Activated T-cell treated with anti-CD3 and anti-CD28 coated beads, Interleukin-2, amount 50 U/mL, for 4 hours (primary cell): ENCODE results near the gene PRRX2. TPM values are rescaled to one million over a fixed set of nuclear protein-coding genes. Genes with fewer than 3 reads are reported as not detected.

Source experiments
- ATAC-seq, 2 donors: fragments of 200-7000 bp; cut with Tn5 transposase; one replicate each; pipeline ENCODE4 v1.10.0; 2021
- DNase-seq: peaks from one replicate; pipeline ENCODE4 v3.0.0-alpha.2; 2020
- H3K27me3 Mint-ChIP-seq: one replicate; pipeline ENCODE4 v1.8.0; 2021; ENCODE audit warnings: low read depth, mixed read lengths
- H3K36me3 Mint-ChIP-seq: one replicate; pipeline ENCODE4 v1.8.0; 2022; ENCODE audit warnings: mixed read lengths; ENCODE audit not compliant: insufficient read depth
- H3K4me1 Mint-ChIP-seq: one replicate; pipeline ENCODE4 v1.8.0; 2021; ENCODE audit warnings: low read depth, mixed read lengths
- H3K4me3 Mint-ChIP-seq: one replicate; pipeline ENCODE4 v1.8.0; 2021; ENCODE audit warnings: mild to moderate bottlenecking, moderate library complexity, mixed read lengths
- H3K9me3 Mint-ChIP-seq: one replicate; pipeline ENCODE4 v1.8.0; 2021; ENCODE audit warnings: mixed read lengths
- total RNA-seq, 3 donors: library from RNA; stranded (reverse); gene quantifications; one replicate each; pipeline ENCODE4 v1.2.1, GENCODE V29; 2021

PRRX2 gene
- 1 to 10 TPM in 1 of 3 donors, under 1 TPM in 2; 0.50 to 1.3 (median 0.57) TPM for total RNA-seq

DNA sequence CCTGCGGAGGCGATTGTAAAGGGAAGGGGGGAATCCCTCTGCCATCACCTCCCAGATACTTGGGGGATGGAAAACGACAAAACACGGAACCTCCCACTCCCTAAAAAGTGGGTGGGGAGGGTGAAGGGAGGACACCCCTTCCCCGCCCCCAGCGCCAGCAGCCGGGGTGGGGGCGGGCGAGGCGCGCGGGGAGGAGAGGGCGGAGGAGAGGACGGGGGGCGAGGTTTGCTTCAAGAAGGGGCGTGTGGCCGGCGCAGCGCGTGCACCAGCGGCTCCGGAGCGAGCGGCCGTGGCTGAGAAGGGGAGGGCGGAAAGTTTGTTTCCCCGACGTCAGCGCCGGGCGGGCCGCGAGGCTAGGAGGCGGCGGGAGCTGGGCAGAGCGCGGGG lies at the start of gene PRRX2:
PRRX2 (plus strand) TSS at position 259 of the 387 bp plus-strand sequence. CDS start 221 bp downstream, outside the sequence.
- ATAC-seq: peak; percentile 79 to 80
- DNase-seq: peak; percentile 20
- H3K27me3 Mint-ChIP-seq: peaks cover 21% of the 10 kb centered on the region
- H3K4me3 Mint-ChIP-seq: peak within 1 kb of the TSS; percentile 61
- no peaks in the 10 kb centered on the region for H3K9me3 Mint-ChIP-seq
- peaks cover 4% of the 10 kb centered on the region for H3K4me1 Mint-ChIP-seq
- no peaks in the 10 kb centered on the region for H3K36me3 Mint-ChIP-seq

DNA sequence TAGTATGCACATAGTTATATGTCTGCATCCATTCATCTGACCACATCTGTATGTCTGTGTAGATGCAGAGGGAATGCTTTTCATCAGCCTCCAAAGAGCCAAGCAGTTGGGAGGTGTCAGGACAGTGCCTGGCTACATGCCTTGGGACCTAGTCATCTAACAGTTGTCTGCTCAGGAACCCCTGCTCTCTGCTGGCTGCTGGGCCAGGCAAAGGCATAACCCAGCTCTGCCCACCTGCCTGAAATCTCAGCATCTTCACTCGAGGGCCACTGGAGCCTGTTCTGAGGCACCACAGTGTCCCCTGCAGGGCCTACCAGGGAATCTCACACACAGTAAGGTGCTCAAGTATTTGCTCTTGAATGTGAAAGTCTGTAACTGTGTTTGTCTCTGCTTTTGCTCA lies 48.3 kb upstream of the PRRX2 start:
- Mint-ChIP-seq H3K9me3 (no peaks in the 10 kb centered on the region), H3K27me3 (peaks cover 24% of the 10 kb centered on the region), H3K4me3 (no peak overlapping the region), H3K4me1 (peaks cover 8% of the 10 kb centered on the region), H3K36me3 (no peaks in the 10 kb centered on the region)
- peak in 1 of 2 donors; percentile 27 for ATAC-seq
- no peak for DNase-seq

GRCh38 chr9:129619787-129620668 lies 45.4 kb upstream of the PRRX2 start:
- peak; percentile 44 to 49 for ATAC-seq
- no peaks in the 10 kb centered on the region for H3K36me3 Mint-ChIP-seq
- DNase-seq: no peak
- no peaks in the 10 kb centered on the region for H3K9me3 Mint-ChIP-seq
- H3K27me3 Mint-ChIP-seq: peaks cover 24% of the 10 kb centered on the region
- H3K4me3 Mint-ChIP-seq: no peak overlapping the region
- H3K4me1 Mint-ChIP-seq: peaks cover 18% of the 10 kb centered on the region

GRCh38 chr9:129620669-129621295 lies 44.7 kb upstream of the PRRX2 start, which contains the start of gene C9orf50:
C9orf50 (minus strand) TSS chr9:129621101; CDS start chr9:129620574, 527 bp downstream.
- DNase-seq: no peak
- no peak for ATAC-seq
- H3K4me3 Mint-ChIP-seq: no peak within 1 kb of the TSS
- H3K9me3 Mint-ChIP-seq: no peaks in the 10 kb centered on the region
- peaks cover 22% of the 10 kb centered on the region for H3K4me1 Mint-ChIP-seq
- H3K36me3 Mint-ChIP-seq: no peaks in the 10 kb centered on the region
- peaks cover 24% of the 10 kb centered on the region for H3K27me3 Mint-ChIP-seq

GRCh38 chr9:129623331-129623730 lies 42.1 kb upstream of the PRRX2 start:
- H3K27me3 Mint-ChIP-seq: peaks cover 24% of the 10 kb centered on the region

DNA sequence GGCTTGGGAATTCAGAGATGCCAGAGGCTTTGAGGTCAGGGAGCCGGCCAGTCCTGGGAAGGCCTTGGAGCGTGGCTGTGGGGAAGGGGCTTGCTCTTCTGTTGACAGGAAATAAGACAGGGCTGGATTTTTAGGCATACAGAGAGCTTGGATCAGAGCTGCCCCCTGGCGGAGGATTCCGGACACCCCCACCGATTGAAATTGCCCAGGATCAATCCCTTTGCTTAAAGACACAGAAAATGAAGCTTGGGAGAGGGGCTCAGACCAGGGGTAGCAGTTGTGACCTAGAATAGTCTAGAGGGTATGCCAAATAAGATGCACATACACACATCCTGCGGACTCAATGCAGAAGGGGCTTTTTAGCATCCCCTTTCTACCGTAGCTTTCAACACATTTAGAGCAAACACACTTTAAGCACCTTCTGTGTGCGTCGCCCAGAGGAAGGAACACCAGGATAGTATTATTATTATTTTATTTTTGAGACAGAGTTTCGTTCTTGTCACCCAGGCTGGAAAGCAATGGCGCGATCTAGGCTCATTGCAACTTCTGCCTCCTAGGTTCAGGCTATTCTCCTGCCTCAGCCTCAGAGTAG lies 41.2 kb upstream of the PRRX2 start:
- DNase-seq: peak; percentile 69
- H3K4me1 Mint-ChIP-seq: peaks cover 47% of the 10 kb centered on the region
- peak overlapping the region; percentile 92 for H3K4me3 Mint-ChIP-seq
- H3K36me3 Mint-ChIP-seq: peaks cover 8% of the 10 kb centered on the region
- no peaks in the 10 kb centered on the region for H3K9me3 Mint-ChIP-seq
- H3K27me3 Mint-ChIP-seq: peaks cover 19% of the 10 kb centered on the region
- ATAC-seq: no peak

More at GRCh38 chr9:129623331-129623730, 42.1 kb upstream of the PRRX2 start:
- Mint-ChIP-seq H3K4me1 (peaks cover 40% of the 10 kb centered on the region), H3K9me3 (no peaks in the 10 kb centered on the region), H3K4me3 (no peak overlapping the region), H3K36me3 (peaks cover 6% of the 10 kb centered on the region)
- DNase-seq (no peak), ATAC-seq (no peak)

DNA sequence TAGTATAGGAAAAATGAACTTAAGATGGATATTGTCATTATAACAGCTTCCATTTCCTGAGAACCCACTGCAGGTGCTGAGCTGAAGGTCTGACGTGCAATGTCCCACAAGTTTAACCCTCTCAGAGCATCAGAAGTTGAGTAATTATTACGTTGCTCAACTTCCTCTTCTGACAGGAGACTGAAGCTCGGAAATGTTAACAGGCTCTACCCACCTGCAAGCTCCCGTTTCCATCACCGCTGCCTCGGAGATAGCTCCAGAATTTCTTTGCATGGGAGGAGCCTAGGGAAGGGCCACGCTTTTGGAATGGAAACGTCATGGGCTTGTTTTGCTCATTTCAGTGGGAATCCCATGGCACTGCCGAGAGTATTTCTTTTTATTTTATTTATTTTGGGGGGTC lies 40.5 kb upstream of the PRRX2 start:
- peaks cover 14% of the 10 kb centered on the region for H3K27me3 Mint-ChIP-seq
- peak overlapping the region; percentile 92 for H3K4me3 Mint-ChIP-seq
- peaks cover 52% of the 10 kb centered on the region for H3K4me1 Mint-ChIP-seq
- DNase-seq: no peak
- ATAC-seq: peak in 1 of 2 donors; percentile 12
- H3K9me3 Mint-ChIP-seq: no peaks in the 10 kb centered on the region
- H3K36me3 Mint-ChIP-seq: peaks cover 8% of the 10 kb centered on the region

DNA sequence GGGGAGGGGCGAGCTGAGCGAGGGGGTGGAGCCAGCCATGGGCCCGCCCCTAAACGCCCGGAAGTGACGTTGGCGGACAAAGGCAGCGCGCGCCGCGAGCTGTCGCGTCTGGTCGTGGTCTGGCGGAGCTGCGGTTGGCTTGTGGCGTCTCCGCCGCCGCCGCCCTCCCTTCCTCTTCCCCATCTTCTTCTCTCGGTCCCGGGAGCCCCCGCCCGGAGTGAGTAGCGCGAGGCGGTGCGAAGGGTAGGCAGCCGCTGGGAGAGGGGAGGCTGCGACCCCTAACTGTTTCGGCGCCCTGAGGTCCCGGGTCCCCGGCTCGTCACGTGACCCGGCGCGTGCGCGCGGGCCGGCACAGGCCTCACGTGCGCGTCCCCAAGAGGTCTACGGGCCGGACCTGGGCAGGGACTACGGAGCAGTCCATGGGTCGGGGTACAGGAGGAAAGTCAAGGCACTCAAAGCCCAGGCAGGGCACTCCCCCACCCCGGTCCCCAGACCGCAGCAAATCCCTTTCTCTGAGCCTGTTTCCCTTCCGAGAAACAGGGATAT lies 39.3 kb upstream of the PRRX2 start, which contains the start of gene NTMT1:
NTMT1 (plus strand) TSS at position 85 of the 546 bp plus-strand sequence. CDS start 6,541 bp downstream, outside the sequence.
- Mint-ChIP-seq H3K27me3 (peaks cover 8% of the 10 kb centered on the region), H3K4me3 (peak within 1 kb of the TSS; percentile 92), H3K36me3 (peaks cover 8% of the 10 kb centered on the region), H3K4me1 (peaks cover 59% of the 10 kb centered on the region), H3K9me3 (no peaks in the 10 kb centered on the region)
- peak; percentile 85 to 86 for ATAC-seq
- peak; percentile 92 for DNase-seq

DNA sequence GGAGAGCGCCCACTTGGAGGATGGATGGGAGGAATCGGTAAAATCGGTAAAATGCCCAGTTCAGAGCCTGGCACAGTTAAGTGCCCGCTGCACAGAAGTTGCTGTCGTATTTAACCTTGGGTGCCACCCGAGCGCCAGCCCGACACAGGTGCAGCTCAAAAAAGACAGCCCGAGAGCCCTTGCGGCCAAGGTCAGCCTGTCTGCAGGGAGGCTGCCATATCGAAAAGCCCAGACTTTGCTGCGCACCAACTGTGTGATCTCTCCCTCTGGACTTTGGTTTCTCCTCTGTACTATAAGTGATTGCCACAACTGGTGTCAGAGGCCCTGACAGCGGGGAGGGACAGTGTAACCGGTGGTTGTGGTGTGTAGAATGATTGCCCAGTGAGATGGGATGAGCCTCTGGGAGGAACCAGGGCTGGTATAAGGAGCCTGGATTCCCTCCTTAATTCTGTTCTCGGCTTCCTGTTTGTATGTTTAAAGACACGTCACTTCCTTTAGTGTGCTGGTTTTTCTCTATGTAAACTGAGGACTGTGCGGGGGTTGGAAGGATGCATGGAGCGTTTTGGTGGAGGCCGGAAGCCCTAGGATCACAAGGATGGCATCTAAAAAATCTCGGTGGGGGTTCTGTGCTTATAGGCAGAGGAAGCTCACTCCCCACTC lies 38.7 kb upstream of the PRRX2 start:
- DNase-seq: no peak
- Mint-ChIP-seq H3K4me1 (peaks cover 64% of the 10 kb centered on the region), H3K27me3 (peaks cover 2% of the 10 kb centered on the region), H3K36me3 (peaks cover 8% of the 10 kb centered on the region), H3K9me3 (no peaks in the 10 kb centered on the region), H3K4me3 (peak overlapping the region; percentile 92)
- ATAC-seq: peak; percentile 24 to 30

- no peaks in the 10 kb centered on the region for H3K27me3 Mint-ChIP-seq
- H3K4me3 Mint-ChIP-seq: peak overlapping the region; percentile 92
- ATAC-seq (no peak), DNase-seq (no peak)
- H3K9me3 Mint-ChIP-seq: no peaks in the 10 kb centered on the region
- peaks cover 71% of the 10 kb centered on the region for H3K4me1 Mint-ChIP-seq
- H3K36me3 Mint-ChIP-seq: peaks cover 8% of the 10 kb centered on the region
Observed at GRCh38 chr9:129627556-129628440, 37.6 kb upstream of the PRRX2 start.

DNA sequence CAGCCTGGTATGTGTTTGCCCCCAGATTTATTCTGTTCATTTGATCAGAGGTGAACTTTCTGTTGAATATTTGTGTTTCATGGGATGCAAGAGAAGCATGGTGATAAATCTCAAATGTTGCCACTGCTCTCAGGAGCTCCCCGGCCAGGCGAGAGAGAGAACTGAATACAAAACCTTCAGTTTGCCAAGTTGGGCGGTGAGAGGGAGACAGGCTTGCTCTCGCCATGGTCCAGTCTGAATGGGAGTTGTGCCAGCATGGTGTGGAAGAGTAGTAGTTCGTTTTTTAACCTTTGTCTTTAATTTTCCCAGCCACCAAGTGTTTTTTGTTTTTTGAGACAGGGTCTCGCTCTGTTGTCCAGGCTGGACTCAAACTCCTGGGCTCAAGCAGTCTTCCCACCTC lies 36.7 kb upstream of the PRRX2 start:
- Mint-ChIP-seq H3K27me3 (no peaks in the 10 kb centered on the region), H3K36me3 (peaks cover 8% of the 10 kb centered on the region), H3K9me3 (no peaks in the 10 kb centered on the region), H3K4me1 (peaks cover 71% of the 10 kb centered on the region), H3K4me3 (peak overlapping the region; percentile 38)
- ATAC-seq: no peak
- DNase-seq: no peak

DNA sequence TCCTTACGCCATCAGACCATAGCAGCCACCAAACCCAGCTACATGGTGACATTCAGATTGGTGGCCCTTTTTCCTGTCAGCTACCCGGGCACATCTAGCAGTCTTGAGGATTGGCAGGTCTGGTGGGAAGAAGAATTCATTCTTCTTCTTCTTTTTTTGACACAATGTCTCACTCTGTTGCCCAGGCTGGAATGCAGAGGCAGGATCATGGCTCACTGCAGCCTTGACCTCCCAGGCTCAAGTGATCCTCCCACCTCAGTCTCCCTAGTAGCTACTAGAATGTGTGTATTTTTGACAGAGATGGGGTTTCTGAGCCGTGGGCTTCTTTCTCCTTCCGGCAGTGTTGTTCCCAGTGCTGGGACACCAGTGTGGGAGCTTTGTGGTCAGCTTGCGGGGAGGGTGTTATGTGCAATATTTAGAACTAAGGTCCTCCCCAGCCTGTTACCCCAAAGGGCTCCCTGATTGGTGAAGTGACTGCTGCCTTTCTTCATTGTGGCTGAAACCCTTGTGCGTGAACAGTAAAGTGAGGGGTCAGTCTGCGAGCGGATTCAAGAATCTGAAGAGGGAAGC lies 36.1 kb upstream of the PRRX2 start:
- Mint-ChIP-seq H3K4me3 (peak overlapping the region; percentile 13), H3K9me3 (no peaks in the 10 kb centered on the region), H3K4me1 (peaks cover 67% of the 10 kb centered on the region), H3K27me3 (no peaks in the 10 kb centered on the region), H3K36me3 (peaks cover 8% of the 10 kb centered on the region)
- ATAC-seq: no peak
- DNase-seq: no peak
